ENCODE measurements around the gene F8A3. TPM values are rescaled to one million over a fixed set of nuclear protein-coding genes. Genes with fewer than 3 reads are reported as not detected.

F8A3 gene
- 0.76 and 1.1 TPM in 2 replicates for total RNA-seq

GRCh38 chrX:155458471-155458870 lies at the start of gene F8A3:
TSS of gene F8A3 (minus strand) at chrX:155458620. CDS start at chrX:155458600, 20 bp downstream.

Other genes with a start within 250 kb of the F8A3 start
- gene VBP1, start 242.2 kb downstream of the F8A3 start, total RNA-seq: 55.2 and 56.5 TPM in 2 replicates
- under 0.01 and 0.38 TPM in 2 replicates for gene RAB39B, start 194.1 kb downstream of the F8A3 start, total RNA-seq
- gene CLIC2, start 124.0 kb downstream of the F8A3 start, total RNA-seq: 5.4 and 10.4 TPM in 2 replicates
- gene F8A2, start 76.5 kb downstream of the F8A3 start, total RNA-seq: not detected in 2 replicates
- 0.65 and 2.8 TPM in 2 replicates for gene SPRY3, start 154.0 kb upstream of the F8A3 start, total RNA-seq
- gene TMLHE, start 154.3 kb upstream of the F8A3 start, total RNA-seq: 7.0 and 10.1 TPM in 2 replicates

All from bladder microvascular endothelial cell (primary cell).